ENCODE data around the gene KRTDAP. TPM values are rescaled to one million over a fixed set of nuclear protein-coding genes. Genes with fewer than 3 reads are reported as not detected.

Gene KRTDAP
- total RNA-seq, 1 experiment from 2014 or later, result not detected

DNA sequence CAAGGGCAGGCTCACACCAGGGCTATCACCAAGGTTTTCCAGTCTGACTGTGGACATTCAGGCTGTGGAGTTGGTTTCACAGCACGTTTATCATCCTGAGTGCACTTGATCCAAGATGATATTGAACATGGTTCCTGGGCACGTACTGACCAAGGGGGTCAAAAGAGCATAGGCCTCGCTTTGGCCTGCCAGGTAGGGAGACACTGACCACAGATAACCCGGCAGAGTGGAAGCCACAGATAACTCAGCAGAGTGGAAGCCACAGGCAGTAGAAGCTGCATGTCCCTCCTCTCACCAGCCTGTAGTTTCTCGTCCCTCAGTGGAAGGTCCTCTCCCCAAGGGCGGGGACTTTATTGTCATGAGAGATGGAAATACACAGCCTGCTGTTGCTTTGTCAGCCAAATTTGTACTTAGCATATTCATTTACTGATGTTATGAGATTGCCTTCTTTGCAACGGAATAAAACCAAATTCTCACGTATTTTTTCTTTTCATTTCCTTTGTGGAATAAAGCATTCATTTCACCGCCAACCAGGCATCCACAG, 8.8 kb upstream of the KRTDAP start:
- ChIA-PET POLR2A (no interaction called here), CTCF (no interaction called here)
- no TSS peak for BruUV-seq (replicated peaks)
- Histone ChIP-seq H3K36me3 (ENCODE audit: control insufficient read depth, insufficient read depth, low read length) (peaks cover 2% of the 10 kb centered on the region), H3K4me3 (ENCODE audit: low read depth, low read length) (no peak overlapping the region), H3K27me3 (replicated peaks; ENCODE audit: control insufficient read depth, insufficient read depth, low read length) (no peaks in the 10 kb centered on the region), H3K9me3 (no peaks in the 10 kb centered on the region), H3K4me1 (peaks cover 8% of the 10 kb centered on the region)
- intact Hi-C loops (cut with micrococcal nuclease; ENCODE audit: unreplicated experiment), result no loop called here
- Mint-ChIP-seq H3K36me3 (ENCODE audit: insufficient read depth, unreplicated experiment) (peaks cover 59% of the 10 kb centered on the region), H3K9me3 (ENCODE audit: unreplicated experiment) (no peaks in the 10 kb centered on the region), H3K4me1 (ENCODE audit: low read depth, unreplicated experiment) (peaks cover 16% of the 10 kb centered on the region), H3K27ac (ENCODE audit: unreplicated experiment) (no peak overlapping the region), H3K27me3 (ENCODE audit: insufficient read depth, unreplicated experiment) (no peaks in the 10 kb centered on the region), H3K4me3 (ENCODE audit: unreplicated experiment) (no peak overlapping the region)
- DNase-seq, result no peak
- TF ChIP-seq, protein P1, sequence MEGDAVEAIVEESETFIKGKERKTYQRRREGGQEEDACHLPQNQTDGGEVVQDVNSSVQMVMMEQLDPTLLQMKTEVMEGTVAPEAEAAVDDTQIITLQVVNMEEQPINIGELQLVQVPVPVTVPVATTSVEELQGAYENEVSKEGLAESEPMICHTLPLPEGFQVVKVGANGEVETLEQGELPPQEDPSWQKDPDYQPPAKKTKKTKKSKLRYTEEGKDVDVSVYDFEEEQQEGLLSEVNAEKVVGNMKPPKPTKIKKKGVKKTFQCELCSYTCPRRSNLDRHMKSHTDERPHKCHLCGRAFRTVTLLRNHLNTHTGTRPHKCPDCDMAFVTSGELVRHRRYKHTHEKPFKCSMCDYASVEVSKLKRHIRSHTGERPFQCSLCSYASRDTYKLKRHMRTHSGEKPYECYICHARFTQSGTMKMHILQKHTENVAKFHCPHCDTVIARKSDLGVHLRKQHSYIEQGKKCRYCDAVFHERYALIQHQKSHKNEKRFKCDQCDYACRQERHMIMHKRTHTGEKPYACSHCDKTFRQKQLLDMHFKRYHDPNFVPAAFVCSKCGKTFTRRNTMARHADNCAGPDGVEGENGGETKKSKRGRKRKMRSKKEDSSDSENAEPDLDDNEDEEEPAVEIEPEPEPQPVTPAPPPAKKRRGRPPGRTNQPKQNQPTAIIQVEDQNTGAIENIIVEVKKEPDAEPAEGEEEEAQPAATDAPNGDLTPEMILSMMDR (IDR thresholded peaks at IDR 0.05; ENCODE audit: insufficient read depth in 1 of 2, low read depth in 1 of 2, low read length in 1 of 2, severe bottlenecking in 1 of 2, unreplicated experiment in 1 of 2), result no peak

DNA sequence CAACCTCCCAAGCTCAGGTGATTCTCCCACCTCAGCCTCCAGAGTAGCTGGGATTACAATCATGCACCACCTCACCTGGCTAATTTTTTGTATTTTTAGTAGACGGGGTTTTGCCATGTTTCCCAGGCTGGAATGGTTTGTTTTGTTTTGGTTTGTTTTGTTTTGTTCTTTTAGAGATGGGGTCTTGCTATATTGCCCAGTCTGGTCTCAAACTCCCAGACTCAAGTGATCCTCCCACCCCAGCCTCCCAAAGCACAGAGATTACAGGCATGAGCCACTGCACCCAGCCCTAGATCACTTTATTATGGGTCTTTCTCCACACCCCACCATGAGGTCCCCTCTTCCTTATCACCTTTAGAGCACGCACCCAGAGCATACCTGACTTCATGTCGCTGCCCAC, 8.0 kb upstream of the KRTDAP start:
- ChIA-PET POLR2A (interaction anchor here (0.6 kb wide), 1 partner anchor 122 kb away, joined by 3 read pairs; no protein-coding TSS in a partner anchor), CTCF (interaction anchor here (0.5 to 1.6 kb wide), 4 partner anchors 11 to 186 kb away, joined by 3 to 7 read pairs (median 4); no protein-coding TSS in a partner anchor)
- H3K27ac Mint-ChIP-seq (ENCODE audit: unreplicated experiment), result no peak overlapping the region
- H3K4me3 Mint-ChIP-seq (ENCODE audit: unreplicated experiment), result no peak overlapping the region
- no peak for DNase-seq
- peaks cover 8% of the 10 kb centered on the region for H3K4me1 ChIP-seq
- intact Hi-C loops (cut with micrococcal nuclease; ENCODE audit: unreplicated experiment), result no loop called here
- H3K27me3 ChIP-seq (replicated peaks; ENCODE audit: control insufficient read depth, insufficient read depth, low read length), result no peaks in the 10 kb centered on the region
- H3K9me3 Mint-ChIP-seq (ENCODE audit: unreplicated experiment), result no peaks in the 10 kb centered on the region
- no TSS peak for BruUV-seq (replicated peaks)
- H3K9me3 ChIP-seq, result no peaks in the 10 kb centered on the region
- no peak overlapping the region for H3K4me3 ChIP-seq (ENCODE audit: low read depth, low read length)
- TF ChIP-seq, protein P1 (IDR thresholded peaks at IDR 0.05; ENCODE audit: insufficient read depth in 1 of 2, low read depth in 1 of 2, low read length in 1 of 2, severe bottlenecking in 1 of 2, unreplicated experiment in 1 of 2), result no peak
- H3K4me1 Mint-ChIP-seq (ENCODE audit: low read depth, unreplicated experiment), result peaks cover 14% of the 10 kb centered on the region
- H3K36me3 ChIP-seq (ENCODE audit: control insufficient read depth, insufficient read depth, low read length), result no peaks in the 10 kb centered on the region; the same call in 1 of the 2 replicates
- H3K36me3 Mint-ChIP-seq (ENCODE audit: insufficient read depth, unreplicated experiment), result peaks cover 53% of the 10 kb centered on the region
- no peaks in the 10 kb centered on the region for H3K27me3 Mint-ChIP-seq (ENCODE audit: insufficient read depth, unreplicated experiment)

DNA sequence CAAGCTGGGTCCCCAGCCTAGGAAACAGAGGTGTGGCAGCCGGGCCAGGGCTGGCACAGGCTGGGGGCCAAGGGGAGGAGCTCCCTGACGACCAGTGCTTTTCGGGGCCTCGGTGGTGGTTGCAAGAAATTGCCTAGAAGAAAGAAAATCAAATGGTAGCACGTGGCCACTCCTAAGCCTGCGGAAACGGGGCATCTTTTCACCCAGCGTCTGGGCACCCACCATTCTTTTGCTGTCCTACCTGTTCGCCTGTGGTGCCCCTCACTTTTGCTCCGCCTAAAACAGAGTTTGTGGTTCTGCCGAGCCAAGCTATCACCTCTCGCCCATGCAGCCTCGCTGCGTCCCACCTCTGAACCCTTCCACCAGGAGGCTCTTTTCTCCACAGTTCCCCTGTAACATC, 7.1 kb upstream of the KRTDAP start:
- ChIA-PET CTCF (interaction anchor here (0.5 to 1.6 kb wide), 4 partner anchors 11 to 187 kb away, joined by 3 to 7 read pairs (median 4); no protein-coding TSS in a partner anchor), POLR2A (interaction anchor here (0.6 kb wide), 2 partner anchors 122 to 142 kb away, joined by 3 to 4 read pairs; no protein-coding TSS in a partner anchor)
- BruUV-seq (replicated peaks), result no TSS peak
- Mint-ChIP-seq H3K9me3 (ENCODE audit: unreplicated experiment) (no peaks in the 10 kb centered on the region), H3K27ac (ENCODE audit: unreplicated experiment) (no peak overlapping the region), H3K4me3 (ENCODE audit: unreplicated experiment) (no peak overlapping the region), H3K27me3 (ENCODE audit: insufficient read depth, unreplicated experiment) (no peaks in the 10 kb centered on the region), H3K36me3 (ENCODE audit: insufficient read depth, unreplicated experiment) (peaks cover 45% of the 10 kb centered on the region), H3K4me1 (ENCODE audit: low read depth, unreplicated experiment) (peaks cover 8% of the 10 kb centered on the region)
- Histone ChIP-seq H3K27me3 (replicated peaks; ENCODE audit: control insufficient read depth, insufficient read depth, low read length) (no peaks in the 10 kb centered on the region), H3K36me3 (ENCODE audit: control insufficient read depth, insufficient read depth, low read length) (no peaks in the 10 kb centered on the region; the same call in 1 of the 2 replicates), H3K4me3 (ENCODE audit: low read depth, low read length) (no peak overlapping the region), H3K9me3 (no peaks in the 10 kb centered on the region), H3K4me1 (peaks cover 8% of the 10 kb centered on the region)
- no peak for DNase-seq
- intact Hi-C loops (cut with micrococcal nuclease; ENCODE audit: unreplicated experiment), result no loop called here
- TF ChIP-seq, protein P1 (IDR thresholded peaks at IDR 0.05; ENCODE audit: insufficient read depth in 1 of 2, low read depth in 1 of 2, low read length in 1 of 2, severe bottlenecking in 1 of 2, unreplicated experiment in 1 of 2), result no peak
